MG63 (cell line): ENCODE results near the gene TPCN2. TPM values are rescaled to one million over a fixed set of nuclear protein-coding genes. Genes with fewer than 3 reads are reported as not detected.
"Not testable (repeated sequence)": the region's sequence is repeated elsewhere in the genome, so short reads cannot be mapped to it uniquely, and the experiment has no call there.

ENCODE experiments used
- DNase-seq: peaks from one replicate; pipeline ENCODE4 v3.0.0-alpha.2; 2020
- H3K27me3 ChIP-seq: fragments of 250-450 bp; sonication (Bioruptor Pico); 2 replicates; pipeline ENCODE4 v1.5.1; 2020; ENCODE audit warnings: mild to moderate bottlenecking, moderate library complexity
- H3K36me3 ChIP-seq: fragments of 250-450 bp; sonication (Bioruptor Pico); 2 replicates; pipeline ENCODE4 v1.5.1; 2020; ENCODE audit warnings: mild to moderate bottlenecking, moderate library complexity
- H3K4me3 ChIP-seq: fragments of 250-450 bp; sonication (Bioruptor Pico); 2 replicates; pipeline ENCODE4 v1.5.1; 2020; ENCODE audit warnings: mild to moderate bottlenecking, moderate library complexity
- H3K9me3 ChIP-seq: fragments of 250-450 bp; sonication (Bioruptor Pico); 2 replicates; pipeline ENCODE4 v1.5.1; 2020; ENCODE audit warnings: mild to moderate bottlenecking, moderate library complexity
- total RNA-seq: library from RNA; depleted of rRNA; stranded (reverse); fragments of >200 nt; shearing (Covaris generic); gene quantifications from 2 replicates; pipeline ENCODE4 v1.2.3, GENCODE V29; 2014; ENCODE audit warnings: low replicate concordance; rRNA removed

Gene TPCN2
- total RNA-seq = 2.4 and 5.4 TPM in 2 replicates

GRCh38 chr11:69048694-69049489, at the start of gene TPCN2:
Gene TPCN2 (plus strand): TSS chr11:69048932. CDS start chr11:69048998, 66 bp downstream.
- DNase-seq = peak; percentile 91
- H3K9me3 ChIP-seq = no peaks in the 10 kb centered on the region
- no peaks in the 10 kb centered on the region for H3K27me3 ChIP-seq
- H3K4me3 ChIP-seq = peak within 1 kb of the TSS; percentile 90
- H3K36me3 ChIP-seq = no peaks in the 10 kb centered on the region

- no peak overlapping the region for H3K4me3 ChIP-seq
- H3K36me3 ChIP-seq = no peaks in the 10 kb centered on the region
- no peaks in the 10 kb centered on the region for H3K9me3 ChIP-seq
- DNase-seq = no peak
- no peaks in the 10 kb centered on the region for H3K27me3 ChIP-seq
Observed at GRCh38 chr11:68999093-68999747, 49.5 kb upstream of the TPCN2 start.

- H3K4me3 ChIP-seq, H3K27me3 ChIP-seq, DNase-seq, H3K9me3 ChIP-seq, H3K36me3 ChIP-seq: not testable (repeated sequence)
Observed at GRCh38 chr11:68999748-69000355, 48.9 kb upstream of the TPCN2 start.

GRCh38 chr11:69000391-69000790, 48.3 kb upstream of the TPCN2 start:
- Histone ChIP-seq H3K9me3 (no peaks in the 10 kb centered on the region), H3K4me3 (no peak overlapping the region), H3K27me3 (no peaks in the 10 kb centered on the region), H3K36me3 (no peaks in the 10 kb centered on the region)
- DNase-seq = no peak

- Histone ChIP-seq H3K9me3 (no peaks in the 10 kb centered on the region), H3K4me3 (no peak overlapping the region), H3K27me3 (no peaks in the 10 kb centered on the region), H3K36me3 (no peaks in the 10 kb centered on the region)
- peak; percentile 83 for DNase-seq
Observed at GRCh38 chr11:69000831-69001242, 47.9 kb upstream of the TPCN2 start.

GRCh38 chr11:69001243-69002081, 47.3 kb upstream of the TPCN2 start:
- H3K4me3 ChIP-seq = no peak overlapping the region
- no peaks in the 10 kb centered on the region for H3K9me3 ChIP-seq
- H3K36me3 ChIP-seq = no peaks in the 10 kb centered on the region
- no peak for DNase-seq
- no peaks in the 10 kb centered on the region for H3K27me3 ChIP-seq

- Histone ChIP-seq H3K9me3 (no peaks in the 10 kb centered on the region), H3K4me3 (no peak overlapping the region), H3K36me3 (no peaks in the 10 kb centered on the region), H3K27me3 (no peaks in the 10 kb centered on the region)
- no peak for DNase-seq
Observed at GRCh38 chr11:69002110-69002569, 46.6 kb upstream of the TPCN2 start.

GRCh38 chr11:69002570-69003231, 46.0 kb upstream of the TPCN2 start:
- no peak overlapping the region for H3K4me3 ChIP-seq
- DNase-seq = no peak
- H3K27me3 ChIP-seq = no peaks in the 10 kb centered on the region
- H3K36me3 ChIP-seq = no peaks in the 10 kb centered on the region
- H3K9me3 ChIP-seq = no peaks in the 10 kb centered on the region

- no peaks in the 10 kb centered on the region for H3K36me3 ChIP-seq
- H3K9me3 ChIP-seq = no peaks in the 10 kb centered on the region
- no peak for DNase-seq
- no peaks in the 10 kb centered on the region for H3K27me3 ChIP-seq
- H3K4me3 ChIP-seq = no peak overlapping the region
Observed at GRCh38 chr11:69003301-69003865, 45.3 kb upstream of the TPCN2 start.

- Histone ChIP-seq H3K27me3 (no peaks in the 10 kb centered on the region), H3K9me3 (no peaks in the 10 kb centered on the region), H3K36me3 (no peaks in the 10 kb centered on the region), H3K4me3 (no peak overlapping the region)
- no peak for DNase-seq
Observed at GRCh38 chr11:69003866-69004367, 44.8 kb upstream of the TPCN2 start.

GRCh38 chr11:69004411-69005182, 44.1 kb upstream of the TPCN2 start:
- H3K9me3 ChIP-seq = no peaks in the 10 kb centered on the region
- H3K36me3 ChIP-seq = no peaks in the 10 kb centered on the region
- H3K27me3 ChIP-seq = no peaks in the 10 kb centered on the region
- no peak for DNase-seq
- H3K4me3 ChIP-seq = no peak overlapping the region

GRCh38 chr11:69005183-69005630, 43.5 kb upstream of the TPCN2 start:
- no peaks in the 10 kb centered on the region for H3K9me3 ChIP-seq
- H3K27me3 ChIP-seq = no peaks in the 10 kb centered on the region
- H3K36me3 ChIP-seq = no peaks in the 10 kb centered on the region
- no peak overlapping the region for H3K4me3 ChIP-seq
- DNase-seq = no peak

- DNase-seq = no peak
- Histone ChIP-seq H3K4me3 (no peak overlapping the region), H3K36me3 (no peaks in the 10 kb centered on the region), H3K27me3 (no peaks in the 10 kb centered on the region), H3K9me3 (no peaks in the 10 kb centered on the region)
Observed at GRCh38 chr11:69005631-69006368, 42.9 kb upstream of the TPCN2 start.

- Histone ChIP-seq H3K9me3 (no peaks in the 10 kb centered on the region), H3K4me3 (no peak overlapping the region), H3K27me3 (no peaks in the 10 kb centered on the region), H3K36me3 (no peaks in the 10 kb centered on the region)
- no peak for DNase-seq
Observed at GRCh38 chr11:69006816-69007215, 41.9 kb upstream of the TPCN2 start.
